CD4-positive, alpha-beta T cell treated with Interleukin-4 for 4 hours (primary cell): ENCODE data around the gene DNAAF9.

Experiments
- DNase-seq: peaks from one replicate; pipeline ENCODE4 v3.0.0-alpha.2; 2020

Gene DNAAF9

GRCh38 chr20:3409417-3409816, 1.9 kb upstream of the DNAAF9 start:
- DNase-seq: no peak

GRCh38 chr20:3407771-3408637, 535 bp upstream of the DNAAF9 start:
- DNase-seq: peak; percentile 57

GRCh38 chr20:3406481-3407039, 909 bp downstream of the DNAAF9 start:
- no peak for DNase-seq

GRCh38 chr20:3405696-3406358, 1.6 kb downstream of the DNAAF9 start:
- DNase-seq: no peak

GRCh38 chr20:3405139-3405538, 2.3 kb downstream of the DNAAF9 start:
- DNase-seq: no peak

GRCh38 chr20:3404402-3404801, 3.1 kb downstream of the DNAAF9 start:
- no peak for DNase-seq

- no peak for DNase-seq
Measured at GRCh38 chr20:3403741-3404140, 3.7 kb downstream of the DNAAF9 start.

- no peak for DNase-seq
Measured at GRCh38 chr20:3402453-3402852, 5.0 kb downstream of the DNAAF9 start.

- DNase-seq: no peak
Measured at GRCh38 chr20:3400260-3401155, 7.0 kb downstream of the DNAAF9 start.

GRCh38 chr20:3398681-3399252, 8.7 kb downstream of the DNAAF9 start:
- no peak for DNase-seq

- DNase-seq: no peak
Measured at GRCh38 chr20:3396492-3396891, 11.0 kb downstream of the DNAAF9 start.

GRCh38 chr20:3392756-3393155, 14.7 kb downstream of the DNAAF9 start:
- DNase-seq: no peak

GRCh38 chr20:3390759-3391425, 16.6 kb downstream of the DNAAF9 start:
- DNase-seq: no peak

GRCh38 chr20:3383878-3384495, 23.5 kb downstream of the DNAAF9 start:
- no peak for DNase-seq

- DNase-seq: no peak
Measured at GRCh38 chr20:3382836-3383235, 24.6 kb downstream of the DNAAF9 start.

GRCh38 chr20:3380228-3381070, 27.0 kb downstream of the DNAAF9 start:
- no peak for DNase-seq

GRCh38 chr20:3378138-3378537, 29.3 kb downstream of the DNAAF9 start:
- no peak for DNase-seq

GRCh38 chr20:3377644-3378043, 29.8 kb downstream of the DNAAF9 start:
- no peak for DNase-seq

- DNase-seq: no peak
Measured at GRCh38 chr20:3374296-3374695, 33.2 kb downstream of the DNAAF9 start.

GRCh38 chr20:3371754-3372153, 35.7 kb downstream of the DNAAF9 start:
- no peak for DNase-seq

GRCh38 chr20:3367089-3367488, 40.4 kb downstream of the DNAAF9 start:
- DNase-seq: no peak
